ENCODE results near the gene ATXN7L1. TPM values are rescaled to one million over a fixed set of nuclear protein-coding genes. Genes with fewer than 3 reads are reported as not detected.

ATXN7L1 gene
- total and polyA plus RNA-seq, 2 of the 13 experiments (the other 11 are each of a cell fraction or from before 2014, with no cell fraction given): 4.1 to 7.8 TPM

GRCh38 chr7:105830405-105831301 lies 45.7 kb downstream of the ATXN7L1 start (continued):
- TF ChIP-seq ARID5B (CRISPR knock-in tag; IDR thresholded peaks at IDR 0.05) (peak; percentile 65), HMG20A (CRISPR knock-in tag; IDR thresholded peaks at IDR 0.05; ENCODE audit: borderline replicate concordance) (peak; percentile 52; the same call in 1 of the 2 replicates), DNMT3B (CRISPR knock-in tag; conservative IDR thresholded peaks at IDR 0.05) (0 out of 2 replicates have a peak, but pooled peaks have one; percentile 31), MED1 (CRISPR knock-in tag; IDR thresholded peaks at IDR 0.05) (peak; percentile 35; the same call in 1 of the 2 replicates), SMARCC2 (IDR thresholded peaks at IDR 0.05) (no peak), ZNF607 (CRISPR knock-in tag; IDR thresholded peaks at IDR 0.05; ENCODE audit: borderline replicate concordance) (no peak), KDM5B (CRISPR knock-in tag; IDR thresholded peaks at IDR 0.05; ENCODE audit: borderline replicate concordance) (no peak), SOX13 (IDR thresholded peaks at IDR 0.05) (no peak), SOX13 (CRISPR knock-in tag; conservative IDR thresholded peaks at IDR 0.05 in 1 of 2, IDR thresholded peaks at IDR 0.05 in 1 of 2) (peak in 1 of 2 experiments; percentile 18; a peak in 1 of 4 replicates), FOXP4 (CRISPR knock-in tag; IDR thresholded peaks at IDR 0.05) (peak; percentile 56), ZNF296 (CRISPR knock-in tag; conservative IDR thresholded peaks at IDR 0.05) (no peak), ZNF674 (CRISPR knock-in tag; IDR thresholded peaks at IDR 0.05; ENCODE audit: low read depth) (no peak), EP300 (IDR thresholded peaks at IDR 0.05; ENCODE audit: low read depth in 2 of 2, low read length in 2 of 2) (peak in 1 of 2 experiments; percentile 64; a peak in 2 of 4 replicates), EP300 (CRISPR knock-in tag; IDR thresholded peaks at IDR 0.05; ENCODE audit: borderline replicate concordance) (peak; percentile 30; the same call in 1 of the 2 replicates), ZKSCAN8 (CRISPR knock-in tag; IDR thresholded peaks at IDR 0.05; ENCODE audit: borderline replicate concordance) (peak; percentile 38; the same call in 1 of the 2 replicates)
- TF ChIP-seq, protein P1, sequence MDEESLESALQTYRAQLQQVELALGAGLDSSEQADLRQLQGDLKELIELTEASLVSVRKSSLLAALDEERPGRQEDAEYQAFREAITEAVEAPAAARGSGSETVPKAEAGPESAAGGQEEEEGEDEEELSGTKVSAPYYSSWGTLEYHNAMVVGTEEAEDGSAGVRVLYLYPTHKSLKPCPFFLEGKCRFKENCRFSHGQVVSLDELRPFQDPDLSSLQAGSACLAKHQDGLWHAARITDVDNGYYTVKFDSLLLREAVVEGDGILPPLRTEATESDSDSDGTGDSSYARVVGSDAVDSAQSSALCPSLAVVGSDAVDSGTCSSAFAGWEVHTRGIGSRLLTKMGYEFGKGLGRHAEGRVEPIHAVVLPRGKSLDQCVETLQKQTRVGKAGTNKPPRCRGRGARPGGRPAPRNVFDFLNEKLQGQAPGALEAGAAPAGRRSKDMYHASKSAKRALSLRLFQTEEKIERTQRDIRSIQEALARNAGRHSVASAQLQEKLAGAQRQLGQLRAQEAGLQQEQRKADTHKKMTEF (CRISPR knock-in tag; IDR thresholded peaks at IDR 0.05): peak; percentile 53; the same call in 1 of the 2 replicates
